DND-41 (cell line): ENCODE measurements around the gene KNG1.
"Not testable (repeated sequence)": the region's sequence is repeated elsewhere in the genome, so short reads cannot be mapped to it uniquely, and the experiment has no call there.

Source experiments
- ATAC-seq: fragments of 200-7000 bp; cut with Tn5 transposase; 3 replicates; pipeline ENCODE4 v1.9.1; 2021; ENCODE audit warnings: low read depth; ENCODE audit not compliant: insufficient read depth
- DNase-seq: peaks from one replicate; pipeline ENCODE4 v3.0.0-alpha.2; 2020
- H2AFZ ChIP-seq: 2 replicates; pipeline ENCODE4 v1.6.0; 2012; ENCODE audit warnings: low read depth, low read length
- H3K27ac ChIP-seq: 2 replicates; pipeline ENCODE4 v1.5.1; 2012; ENCODE audit warnings: low read length, inconsistent platforms
- H3K27me3 ChIP-seq: fragments of 200-600 bp; sonication (generic); 2 replicates; pipeline ENCODE4 v1.6.0; 2012; ENCODE audit warnings: low read length, mild to moderate bottlenecking, inconsistent platforms; ENCODE audit not compliant: insufficient read depth, poor library complexity
- H3K36me3 ChIP-seq: 2 replicates; pipeline ENCODE4 v1.5.1; 2012; ENCODE audit warnings: low read length, inconsistent platforms; ENCODE audit not compliant: insufficient read depth
- H3K4me1 ChIP-seq: 2 replicates; pipeline ENCODE4 v1.5.1; 2012; ENCODE audit warnings: mild to moderate bottlenecking, low read length; ENCODE audit not compliant: insufficient read depth
- H3K4me2 ChIP-seq: 2 replicates; pipeline ENCODE4 v1.6.0; 2012; ENCODE audit warnings: mild to moderate bottlenecking, moderate library complexity, low read length, inconsistent platforms; ENCODE audit not compliant: insufficient read depth
- H3K4me3 ChIP-seq, 2 experiments: fragments of 200-600 bp in 1 of 2; shearing (Covaris generic) in 1 of 2; 2 replicates each; pipeline ENCODE4 v1.5.1; 2012 to 2016; ENCODE audit warnings: inconsistent platforms in 2 of 2, low read length in 2 of 2, mild to moderate bottlenecking in 2 of 2, low read depth in 1 of 2, moderate library complexity in 1 of 2
- H3K79me2 ChIP-seq: 2 replicates; pipeline ENCODE4 v1.6.0; 2012; ENCODE audit warnings: low read length, inconsistent platforms; ENCODE audit not compliant: insufficient read depth
- H3K9ac ChIP-seq: 2 replicates; pipeline ENCODE4 v1.6.0; 2012; ENCODE audit warnings: low read depth, mild to moderate bottlenecking, inconsistent platforms, low read length, moderate library complexity
- H3K9me3 ChIP-seq: 2 replicates; pipeline ENCODE4 v1.5.1; 2012; ENCODE audit warnings: low read length, moderate library complexity, mild to moderate bottlenecking, inconsistent platforms; ENCODE audit not compliant: insufficient read depth, severe bottlenecking
- H4K20me1 ChIP-seq: 2 replicates; pipeline ENCODE4 v1.6.0; 2012; ENCODE audit warnings: low read length; ENCODE audit not compliant: insufficient read depth
- CTCF ChIP-seq: IDR thresholded peaks from 2 replicates; pipeline ENCODE4 v1.5.1; 2012; ENCODE audit warnings: borderline replicate concordance, low read length, moderate library complexity, mild to moderate bottlenecking; ENCODE audit not compliant: poor library complexity, severe bottlenecking; ENCODE audit errors: extremely low read depth
- EZH2 ChIP-seq: IDR thresholded peaks from 3 replicates; pipeline ENCODE4 v1.6.1; 2012; ENCODE audit warnings: borderline replicate concordance, low read depth, mild to moderate bottlenecking, moderate library complexity, low read length, inconsistent platforms; ENCODE audit not compliant: severe bottlenecking

Gene KNG1

GRCh38 chr3:186680869-186681268 is 36.3 kb upstream of the KNG1 start:
- no peaks in the 10 kb centered on the region for H3K36me3 ChIP-seq
- no peak overlapping the region for H2AFZ ChIP-seq
- TF ChIP-seq CTCF, result no peak
- no peak for TF ChIP-seq EZH2
- no peak overlapping the region for H3K4me3 ChIP-seq
- H3K27ac ChIP-seq, result no peak overlapping the region
- DNase-seq (no peak), ATAC-seq (no peak)
- H3K27me3 ChIP-seq, result no peaks in the 10 kb centered on the region
- no peaks in the 10 kb centered on the region for H4K20me1 ChIP-seq
- H3K4me1 ChIP-seq, result no peaks in the 10 kb centered on the region
- H3K4me2 ChIP-seq, result no peak overlapping the region
- H3K79me2 ChIP-seq, result no peaks in the 10 kb centered on the region
- H3K9ac ChIP-seq, result no peak overlapping the region
- peaks cover 4% of the 10 kb centered on the region for H3K9me3 ChIP-seq

- Histone ChIP-seq H3K9ac (no peak overlapping the region), H4K20me1 (no peaks in the 10 kb centered on the region), H3K36me3 (no peaks in the 10 kb centered on the region), H3K79me2 (no peaks in the 10 kb centered on the region), H3K27ac (no peak overlapping the region), H3K4me2 (no peak overlapping the region), H2AFZ (no peak overlapping the region), H3K27me3 (no peaks in the 10 kb centered on the region), H3K4me3 (no peak overlapping the region), H3K4me1 (no peaks in the 10 kb centered on the region), H3K9me3 (peaks cover 4% of the 10 kb centered on the region)
- DNase-seq, result no peak
- no peak for TF ChIP-seq EZH2
- TF ChIP-seq CTCF, result no peak
- ATAC-seq, result no peak
These were observed 34.3 kb upstream of the KNG1 start for GRCh38 chr3:186682812-186683211.

GRCh38 chr3:186683979-186684378 is 33.2 kb upstream of the KNG1 start:
- H3K4me2 ChIP-seq, result no peak overlapping the region
- no peak overlapping the region for H3K4me3 ChIP-seq
- no peak overlapping the region for H3K9ac ChIP-seq
- no peaks in the 10 kb centered on the region for H3K4me1 ChIP-seq
- no peaks in the 10 kb centered on the region for H3K36me3 ChIP-seq
- ATAC-seq, result no peak
- TF ChIP-seq EZH2 (no peak), CTCF (no peak)
- H3K79me2 ChIP-seq, result no peaks in the 10 kb centered on the region
- no peak overlapping the region for H2AFZ ChIP-seq
- no peaks in the 10 kb centered on the region for H3K27me3 ChIP-seq
- H3K27ac ChIP-seq, result no peak overlapping the region
- no peaks in the 10 kb centered on the region for H4K20me1 ChIP-seq
- DNase-seq, result no peak
- H3K9me3 ChIP-seq, result peaks cover 4% of the 10 kb centered on the region

GRCh38 chr3:186686475-186686874 is 30.7 kb upstream of the KNG1 start:
- not testable (repeated sequence) for H3K79me2 ChIP-seq, H3K9me3 ChIP-seq, H3K4me2 ChIP-seq, H3K36me3 ChIP-seq, H3K27me3 ChIP-seq, H3K27ac ChIP-seq, H2AFZ ChIP-seq, ATAC-seq, H3K4me3 ChIP-seq, H4K20me1 ChIP-seq, DNase-seq, H3K9ac ChIP-seq, H3K4me1 ChIP-seq
